Mucosa of descending colon (tissue), 3 donors: Measurements from ENCODE around the gene SCARB1. TPM values are rescaled to one million over a fixed set of nuclear protein-coding genes. Genes with fewer than 3 reads are reported as not detected.

Experiments used
- ATAC-seq: fragments of 200-7000 bp; cut with Tn5 transposase; one replicate; pipeline ENCODE4 v1.9.1; 2020; ENCODE audit warnings: mild to moderate bottlenecking, moderate library complexity
- DNase-seq, 3 donors: peaks; one replicate each; pipeline ENCODE4 v3.0.0-alpha.2; 2020
- H3K36me3 ChIP-seq: fragments of 200-600 bp; one replicate; pipeline ENCODE4 v1.8.0; 2021; ENCODE audit warnings: low read depth, mild to moderate bottlenecking
- H3K4me1 ChIP-seq: fragments of 200-600 bp; one replicate; pipeline ENCODE4 v1.8.0; 2021; ENCODE audit warnings: low read depth, mild to moderate bottlenecking
- H3K4me3 ChIP-seq: fragments of 200-600 bp; one replicate; pipeline ENCODE4 v1.8.0; 2021; ENCODE audit warnings: mild to moderate bottlenecking
- H3K9me3 ChIP-seq: fragments of 200-600 bp; one replicate; pipeline ENCODE4 v1.8.0; 2021; ENCODE audit warnings: mild to moderate bottlenecking
- CTCF ChIP-seq: fragments of 200-600 bp; IDR thresholded peaks from one replicate; pipeline ENCODE4 v1.8.0; 2022; ENCODE audit warnings: antibody characterized with exemption, mild to moderate bottlenecking
- intact Hi-C, 2 donors: fragments of 100-400 bp; cut with DNase I in 1 of 2; cut with micrococcal nuclease in 1 of 2; formaldehyde crosslinking; loops; one replicate each; pipeline versions ENCODE4 v1.11.0 to v1.11.1; 2022; cut with DNase I, micrococcal nuclease
- total RNA-seq, 3 donors: library from RNA; stranded (reverse); fragmentation: NEBNext Ultra II Directional in 2 of 3; extraction: Animal tissue kit (Norgen Biotek cat#: 25700) in 2 of 3; gene quantifications; one replicate each; pipeline versions ENCODE4 v1.2.1 to v1.2.4, GENCODE V29; 2021 to 2023
- donor health status: DM: no; HTN: no; CAD: no; lungs with moderate emphysema.
- donor health status: DM: no; HTN: no; CAD: no.
- donor health status: DM: no; HTN: yes; CAD: no.

SCARB1 gene
- total RNA-seq, 3 donors from 2014 or later = 23.0 to 55.1 (median 31.2) TPM

GRCh38 chr12:124877423-124877822, 13.8 kb upstream of the SCARB1 start:
- H3K4me3 ChIP-seq = no peak overlapping the region
- DNase-seq = no peak
- peaks cover 17% of the 10 kb centered on the region for H3K4me1 ChIP-seq
- intact Hi-C loops = no loop called here
- no peak for TF ChIP-seq CTCF
- no peak for ATAC-seq
- no peaks in the 10 kb centered on the region for H3K36me3 ChIP-seq
- H3K9me3 ChIP-seq = no peaks in the 10 kb centered on the region

DNA sequence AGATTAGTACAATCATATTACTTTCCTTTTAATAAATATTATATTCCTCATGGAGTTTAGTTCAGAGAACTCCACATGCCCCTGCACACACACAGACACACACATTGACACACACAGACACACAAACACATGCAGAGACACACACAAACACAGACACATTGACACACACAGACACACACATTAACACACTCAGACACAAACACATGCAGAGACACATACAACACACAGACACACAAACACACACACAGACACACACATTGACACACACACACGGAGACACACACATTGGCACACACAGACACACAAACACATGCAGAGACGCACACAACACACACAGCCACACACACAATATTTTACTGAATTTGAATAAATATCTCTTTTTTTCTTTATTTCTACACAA, 12.5 kb upstream of the SCARB1 start:
- Histone ChIP-seq H3K4me1 (peaks cover 17% of the 10 kb centered on the region), H3K36me3 (no peaks in the 10 kb centered on the region), H3K4me3 (no peak overlapping the region), H3K9me3 (no peaks in the 10 kb centered on the region)
- TF ChIP-seq CTCF = no peak
- intact Hi-C loops = no loop called here
- ATAC-seq (no peak), DNase-seq (no peak)

DNA sequence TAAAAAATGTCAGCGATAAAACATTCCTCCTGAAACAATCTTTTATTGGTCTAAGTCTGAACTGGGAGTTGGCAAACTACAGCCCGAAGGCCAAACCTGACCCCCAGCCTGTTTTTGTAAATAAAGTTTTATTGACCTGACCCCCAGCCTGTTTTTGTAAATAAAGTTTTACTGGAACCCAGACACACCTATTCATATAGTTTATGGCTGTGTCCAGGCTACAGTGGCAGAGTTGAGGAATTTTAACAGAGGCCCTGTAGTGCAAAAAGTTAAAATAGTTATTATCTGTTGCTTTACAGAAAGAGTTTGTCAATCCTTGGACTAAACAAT, 12.1 kb upstream of the SCARB1 start:
- no peak for TF ChIP-seq CTCF
- Histone ChIP-seq H3K36me3 (no peaks in the 10 kb centered on the region), H3K4me1 (peaks cover 17% of the 10 kb centered on the region), H3K4me3 (no peak overlapping the region), H3K9me3 (no peaks in the 10 kb centered on the region)
- intact Hi-C loops = no loop called here
- DNase-seq = no peak
- peak; percentile 80 for ATAC-seq

DNA sequence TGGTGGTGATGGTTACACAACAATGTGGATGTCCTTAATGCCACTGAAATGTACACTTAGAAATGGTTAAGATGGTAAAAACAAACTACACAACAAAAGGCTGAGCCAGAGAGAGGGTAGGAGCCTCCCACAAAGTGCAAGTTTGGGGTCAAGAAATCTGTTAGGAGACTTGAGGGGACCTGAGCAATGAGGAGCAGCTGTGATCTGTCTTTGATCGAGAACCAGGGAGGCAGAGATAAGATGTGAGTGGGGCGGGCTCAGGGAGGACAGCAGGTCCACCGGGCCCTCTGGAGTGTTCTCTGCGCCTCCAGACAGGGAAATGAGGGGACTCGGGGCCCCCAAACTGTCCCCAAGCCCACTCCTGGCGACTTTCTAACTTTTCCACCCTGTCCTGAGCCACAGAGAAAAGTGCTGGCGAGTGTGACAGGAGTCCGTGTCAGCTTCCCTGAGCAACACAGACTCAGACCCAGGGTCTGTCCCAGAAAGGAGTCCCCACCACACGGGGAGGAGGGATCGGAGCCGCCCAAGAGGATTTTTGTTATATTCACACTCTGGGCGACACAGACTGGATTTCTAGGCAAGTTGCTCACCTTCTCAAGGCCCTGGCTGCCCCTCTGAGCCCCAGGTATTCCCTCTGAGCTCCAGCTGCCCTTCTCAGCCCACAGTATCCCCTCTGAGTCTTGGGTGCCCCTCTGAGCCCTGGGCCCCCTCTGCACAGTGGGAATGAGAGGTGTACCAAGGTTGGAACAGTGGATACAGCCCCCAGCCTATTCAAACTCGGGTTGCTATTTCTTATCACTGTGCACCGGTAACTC, 11.5 kb upstream of the SCARB1 start:
- DNase-seq (no peak), ATAC-seq (peak; percentile 28)
- Histone ChIP-seq H3K36me3 (no peaks in the 10 kb centered on the region), H3K4me1 (peaks cover 17% of the 10 kb centered on the region), H3K9me3 (no peaks in the 10 kb centered on the region), H3K4me3 (no peak overlapping the region)
- TF ChIP-seq CTCF = no peak
- intact Hi-C loops = no loop called here

- no peak for TF ChIP-seq CTCF
- Histone ChIP-seq H3K36me3 (no peaks in the 10 kb centered on the region), H3K4me1 (peaks cover 17% of the 10 kb centered on the region), H3K4me3 (no peak overlapping the region), H3K9me3 (no peaks in the 10 kb centered on the region)
- DNase-seq (no peak), ATAC-seq (no peak)
- intact Hi-C loops = no loop called here
These were observed 10.5 kb upstream of the SCARB1 start for GRCh38 chr12:124874188-124874587.
